Activated B cell treated with CpG ODN at 0.5 μM for 24 hours (primary cell): ENCODE measurements around the gene MAMDC2. TPM values are rescaled to one million over a fixed set of nuclear protein-coding genes. Genes with fewer than 3 reads are reported as not detected.

Experiments used
- ATAC-seq: fragments of 200-7000 bp; cut with Tn5 transposase; one replicate; pipeline ENCODE4 v1.10.0; 2021; ENCODE audit warnings: low read depth, mild to moderate bottlenecking, moderate library complexity
- CTCF ChIA-PET: fragments of 350-600 bp; sonication (Branson Sonifier 250); formaldehyde crosslinking; loops from one replicate; lab custom pipeline; 2021; ENCODE audit warnings: antibody characterized with exemption; lab: Charles Lee
- POLR2A ChIA-PET: fragments of 350-600 bp; sonication (Branson Sonifier 250); formaldehyde crosslinking; loops from one replicate; lab custom pipeline; 2021; ENCODE audit warnings: antibody characterized with exemption; lab: Charles Lee
- DNase-seq: peaks from one replicate; pipeline ENCODE4 v3.0.0; 2022
- H3K27ac Mint-ChIP-seq: one replicate; pipeline ENCODE4 v1.8.0; 2020; ENCODE audit warnings: mixed read lengths
- H3K27me3 Mint-ChIP-seq: one replicate; pipeline ENCODE4 v1.8.0; 2021; ENCODE audit warnings: mixed read lengths
- H3K36me3 Mint-ChIP-seq: one replicate; pipeline ENCODE4 v1.8.0; 2021; ENCODE audit warnings: low read depth, mixed read lengths
- H3K4me1 Mint-ChIP-seq: one replicate; pipeline ENCODE4 v1.8.0; 2021; ENCODE audit warnings: mixed read lengths
- H3K4me3 Mint-ChIP-seq: one replicate; pipeline ENCODE4 v1.8.0; 2020; ENCODE audit warnings: mild to moderate bottlenecking, mixed read lengths
- H3K9me3 Mint-ChIP-seq: one replicate; pipeline ENCODE4 v1.8.0; 2020; ENCODE audit warnings: mixed read lengths
- CTCF ChIP-seq: fragments of 200-600 bp; IDR thresholded peaks from one replicate; pipeline ENCODE4 v1.8.0; 2022; ENCODE audit warnings: antibody characterized with exemption, mild to moderate bottlenecking
- intact Hi-C: fragments of 100-400 bp; cut with micrococcal nuclease; formaldehyde crosslinking; loops from one replicate; pipeline ENCODE4 v1.15.1; 2024
- total RNA-seq: library from RNA; stranded (reverse); gene quantifications from 2 replicates; pipeline ENCODE4 v1.2.3, GENCODE V29; 2022

MAMDC2 gene
- total RNA-seq, 1 donor from 2014 or later = not detected

GRCh38 chr9:70127036-70127435, 83.4 kb downstream of the MAMDC2 start:
- CTCF ChIA-PET = interaction anchor here (1.3 to 1.8 kb wide), 2 partner anchors 15 to 16 kb away, joined by 3 to 5 read pairs; no protein-coding TSS in a partner anchor
- TF ChIP-seq CTCF = no peak
- Mint-ChIP-seq H3K36me3 (no peaks in the 10 kb centered on the region), H3K4me3 (no peak overlapping the region), H3K27ac (no peak overlapping the region), H3K9me3 (no peaks in the 10 kb centered on the region), H3K4me1 (no peaks in the 10 kb centered on the region), H3K27me3 (peaks cover 2% of the 10 kb centered on the region)
- ATAC-seq = no peak
- intact Hi-C loops = no loop called here
- POLR2A ChIA-PET = no interaction called here
- no peak for DNase-seq

- H3K27me3 Mint-ChIP-seq = peaks cover 2% of the 10 kb centered on the region
- ATAC-seq = no peak
- no peak overlapping the region for H3K27ac Mint-ChIP-seq
- no peak overlapping the region for H3K4me3 Mint-ChIP-seq
- no peaks in the 10 kb centered on the region for H3K36me3 Mint-ChIP-seq
- TF ChIP-seq CTCF = no peak
- no peaks in the 10 kb centered on the region for H3K9me3 Mint-ChIP-seq
- CTCF ChIA-PET = interaction anchor here (1.3 to 1.8 kb wide), 3 partner anchors 16 to 17 kb away, joined by 3 to 7 read pairs (median 5); no protein-coding TSS in a partner anchor
- POLR2A ChIA-PET = no interaction called here
- DNase-seq = no peak
- intact Hi-C loops = no loop called here
- no peaks in the 10 kb centered on the region for H3K4me1 Mint-ChIP-seq
Observed at GRCh38 chr9:70127540-70128416, 84.1 kb downstream of the MAMDC2 start.

GRCh38 chr9:70130266-70130665, 86.6 kb downstream of the MAMDC2 start:
- DNase-seq (no peak), ATAC-seq (no peak)
- peaks cover 2% of the 10 kb centered on the region for H3K27me3 Mint-ChIP-seq
- intact Hi-C loops = no loop called here
- ChIA-PET CTCF (no interaction called here), POLR2A (no interaction called here)
- no peaks in the 10 kb centered on the region for H3K9me3 Mint-ChIP-seq
- no peak overlapping the region for H3K4me3 Mint-ChIP-seq
- H3K36me3 Mint-ChIP-seq = no peaks in the 10 kb centered on the region
- no peak for TF ChIP-seq CTCF
- no peaks in the 10 kb centered on the region for H3K4me1 Mint-ChIP-seq
- H3K27ac Mint-ChIP-seq = no peak overlapping the region

GRCh38 chr9:70131296-70131695, 87.6 kb downstream of the MAMDC2 start:
- Mint-ChIP-seq H3K27me3 (no peaks in the 10 kb centered on the region), H3K36me3 (no peaks in the 10 kb centered on the region), H3K9me3 (no peaks in the 10 kb centered on the region), H3K4me3 (no peak overlapping the region), H3K4me1 (no peaks in the 10 kb centered on the region), H3K27ac (no peak overlapping the region)
- DNase-seq = no peak
- ChIA-PET CTCF (no interaction called here), POLR2A (no interaction called here)
- intact Hi-C loops = no loop called here
- ATAC-seq = no peak
- no peak for TF ChIP-seq CTCF
